Measurements from ENCODE around the gene SMARCC2.
A peak's percentile ranks its signal among the peaks of the same experiment; 100 is the strongest.

Gene SMARCC2

GRCh38 chr12:56189099-56189917 is at the start of gene SMARCC2:
Gene SMARCC2 (minus strand): TSS chr12:56189483. CDS start chr12:56189461, 22 bp downstream.
- no peak for TF ChIP-seq Cebpa-rat (IDR thresholded peaks at IDR 0.05)
- Histone ChIP-seq H3K4me1 (peaks cover 29% of the 10 kb centered on the region), H3K27ac (peak within 1 kb of the TSS; percentile 89), H3K36me3 (peaks cover 32% of the 10 kb centered on the region), H3K4me3 (peak within 1 kb of the TSS; percentile 90), H3K9me3 (no peaks in the 10 kb centered on the region), H4K20me1 (peaks cover 26% of the 10 kb centered on the region; the same call in 1 of the 2 replicates), H3K27me3 (no peaks in the 10 kb centered on the region), H3K4me2 (peak within 1 kb of the TSS; percentile 88), H3K9ac (peak within 1 kb of the TSS; percentile 96)

GRCh38 chr12:56237552-56237951 is 48.3 kb upstream of the SMARCC2 start:
- Histone ChIP-seq H3K36me3 (peaks cover 68% of the 10 kb centered on the region), H3K9ac (no peak overlapping the region), H3K4me1 (no peaks in the 10 kb centered on the region), H3K4me2 (no peak overlapping the region), H3K4me3 (no peak overlapping the region), H4K20me1 (peaks cover 18% of the 10 kb centered on the region; the same call in 1 of the 2 replicates), H3K9me3 (no peaks in the 10 kb centered on the region), H3K27ac (no peak overlapping the region), H3K27me3 (no peaks in the 10 kb centered on the region)
- no peak for TF ChIP-seq Cebpa-rat (IDR thresholded peaks at IDR 0.05)

GRCh38 chr12:56236985-56237384 is 47.7 kb upstream of the SMARCC2 start:
- peaks cover 62% of the 10 kb centered on the region for H3K36me3 ChIP-seq
- peaks cover 2% of the 10 kb centered on the region for H3K4me1 ChIP-seq
- no peak overlapping the region for H3K9ac ChIP-seq
- H3K27me3 ChIP-seq = no peaks in the 10 kb centered on the region
- peaks cover 16% of the 10 kb centered on the region; the same call in 1 of the 2 replicates for H4K20me1 ChIP-seq
- no peak overlapping the region for H3K4me3 ChIP-seq
- TF ChIP-seq Cebpa-rat (IDR thresholded peaks at IDR 0.05) = no peak
- H3K9me3 ChIP-seq = no peaks in the 10 kb centered on the region
- no peak overlapping the region for H3K27ac ChIP-seq
- H3K4me2 ChIP-seq = no peak overlapping the region

GRCh38 chr12:56236091-56236490 is 46.8 kb upstream of the SMARCC2 start:
- Histone ChIP-seq H4K20me1 (peaks cover 10% of the 10 kb centered on the region; the same call in 1 of the 2 replicates), H3K4me3 (no peak overlapping the region), H3K4me1 (peaks cover 11% of the 10 kb centered on the region), H3K9ac (no peak overlapping the region), H3K9me3 (no peaks in the 10 kb centered on the region), H3K27me3 (no peaks in the 10 kb centered on the region), H3K4me2 (no peak overlapping the region), H3K27ac (no peak overlapping the region), H3K36me3 (peaks cover 53% of the 10 kb centered on the region)
- TF ChIP-seq Cebpa-rat (IDR thresholded peaks at IDR 0.05) = no peak

GRCh38 chr12:56234746-56235436 is 45.6 kb upstream of the SMARCC2 start:
- no peaks in the 10 kb centered on the region for H3K27me3 ChIP-seq
- peaks cover 7% of the 10 kb centered on the region; the same call in 1 of the 2 replicates for H4K20me1 ChIP-seq
- H3K4me3 ChIP-seq = no peak overlapping the region
- H3K9me3 ChIP-seq = no peaks in the 10 kb centered on the region
- 0 out of 2 replicates have a peak overlapping the region, but pooled peaks have one; percentile 10 for H3K9ac ChIP-seq
- peaks cover 23% of the 10 kb centered on the region for H3K4me1 ChIP-seq
- peaks cover 43% of the 10 kb centered on the region for H3K36me3 ChIP-seq
- H3K4me2 ChIP-seq = no peak overlapping the region
- H3K27ac ChIP-seq = no peak overlapping the region
- TF ChIP-seq Cebpa-rat (IDR thresholded peaks at IDR 0.05) = no peak

GRCh38 chr12:56231184-56231582 is 41.9 kb upstream of the SMARCC2 start:
- TF ChIP-seq Cebpa-rat (IDR thresholded peaks at IDR 0.05) = no peak
- Histone ChIP-seq H3K9ac (no peak overlapping the region), H4K20me1 (no peaks in the 10 kb centered on the region), H3K36me3 (peaks cover 11% of the 10 kb centered on the region), H3K27ac (0 out of 2 replicates have a peak overlapping the region, but pooled peaks have one; percentile 22), H3K4me1 (peaks cover 42% of the 10 kb centered on the region), H3K4me2 (peak overlapping the region; percentile 73), H3K4me3 (no peak overlapping the region), H3K27me3 (no peaks in the 10 kb centered on the region), H3K9me3 (no peaks in the 10 kb centered on the region)

GRCh38 chr12:56230432-56231183 is 41.3 kb upstream of the SMARCC2 start:
- Histone ChIP-seq H3K4me2 (peak overlapping the region; percentile 73), H3K9me3 (no peaks in the 10 kb centered on the region), H3K4me3 (no peak overlapping the region), H3K27ac (peak overlapping the region; percentile 69), H4K20me1 (no peaks in the 10 kb centered on the region), H3K27me3 (no peaks in the 10 kb centered on the region), H3K9ac (0 out of 2 replicates have a peak overlapping the region, but pooled peaks have one; percentile 5), H3K36me3 (peaks cover 11% of the 10 kb centered on the region), H3K4me1 (peaks cover 46% of the 10 kb centered on the region)
- no peak for TF ChIP-seq Cebpa-rat (IDR thresholded peaks at IDR 0.05)

- Histone ChIP-seq H3K4me2 (peak within 1 kb of the TSS; percentile 73), H3K9ac (0 out of 2 replicates have a peak within 1 kb of the TSS, but pooled peaks have one; percentile 5), H3K4me3 (no peak within 1 kb of the TSS), H3K4me1 (peaks cover 53% of the 10 kb centered on the region), H3K36me3 (peaks cover 12% of the 10 kb centered on the region), H3K27ac (peak within 1 kb of the TSS; percentile 71), H3K9me3 (no peaks in the 10 kb centered on the region), H4K20me1 (no peaks in the 10 kb centered on the region), H3K27me3 (no peaks in the 10 kb centered on the region)
- TF ChIP-seq Cebpa-rat (IDR thresholded peaks at IDR 0.05) = no peak
Observed at GRCh38 chr12:56229916-56230431, 40.7 kb upstream of the SMARCC2 start, which contains the start of gene SLC39A5. Gene SLC39A5 (plus strand): TSS chr12:56230051. CDS start chr12:56231275, 1,224 bp downstream.

- H3K27me3 ChIP-seq = no peaks in the 10 kb centered on the region
- H3K9ac ChIP-seq = no peak overlapping the region
- peaks cover 58% of the 10 kb centered on the region for H3K4me1 ChIP-seq
- no peak for TF ChIP-seq Cebpa-rat (IDR thresholded peaks at IDR 0.05)
- no peaks in the 10 kb centered on the region for H4K20me1 ChIP-seq
- H3K27ac ChIP-seq = peak overlapping the region; percentile 71
- H3K36me3 ChIP-seq = peaks cover 12% of the 10 kb centered on the region
- H3K4me3 ChIP-seq = no peak overlapping the region
- peak overlapping the region; percentile 73 for H3K4me2 ChIP-seq
- no peaks in the 10 kb centered on the region for H3K9me3 ChIP-seq
Observed at GRCh38 chr12:56229082-56229481, 39.8 kb upstream of the SMARCC2 start.
